Spleen (tissue), 11 donors: Measurements from ENCODE around the gene RBPJL. TPM values are rescaled to one million over a fixed set of nuclear protein-coding genes. Genes with fewer than 3 reads are reported as not detected.

Experiments
- DNase-seq: peaks from one replicate; pipeline ENCODE4 v3.0.0-alpha.2; 2020
- H3K27ac ChIP-seq, 8 donors: fragments of 200-600 bp; sonication (generic) in 7 of 8; 1 replicate in 4 of 8; 2 replicates in 4 of 8; pipeline versions ENCODE4 v1.5.0 to v1.8.0; 2016 to 2021; ENCODE audit warnings: inconsistent platforms in 4 of 8, mild to moderate bottlenecking in 4 of 8, moderate library complexity in 1 of 8
- H3K27me3 ChIP-seq, 7 donors: fragments of 200-600 bp; sonication (generic) in 6 of 7; replicated peaks in 1 of 7; 1 replicate in 4 of 7; 2 replicates in 3 of 7; pipeline versions ENCODE4 v1.5.0 to v1.8.0; 2016 to 2021; ENCODE audit warnings: inconsistent platforms in 3 of 7, mild to moderate bottlenecking in 1 of 7
- H3K36me3 ChIP-seq, 6 donors: fragments of 200-600 bp; sonication (generic) in 5 of 6; 1 replicate in 4 of 6; 2 replicates in 2 of 6; pipeline versions ENCODE4 v1.5.0 to v1.8.0; 2016 to 2021; ENCODE audit warnings: inconsistent platforms in 2 of 6
- H3K4me1 ChIP-seq, 6 donors: fragments of 200-600 bp; sonication (generic) in 5 of 6; 1 replicate in 3 of 6; 2 replicates in 3 of 6; pipeline versions ENCODE4 v1.5.0 to v1.8.0; 2016 to 2021; ENCODE audit warnings: inconsistent platforms in 3 of 6
- H3K4me3 ChIP-seq, 8 donors: fragments of 200-600 bp; sonication (generic) in 7 of 8; 1 replicate in 4 of 8; 2 replicates in 4 of 8; pipeline versions ENCODE4 v1.5.0 to v1.8.0; 2016 to 2021; ENCODE audit warnings: inconsistent platforms in 4 of 8, mild to moderate bottlenecking in 4 of 8, moderate library complexity in 2 of 8
- H3K9me3 ChIP-seq, 8 donors: fragments of 200-600 bp; sonication (generic) in 7 of 8; 1 replicate in 4 of 8; 2 replicates in 4 of 8; pipeline versions ENCODE4 v1.5.0 to v1.8.0; 2016 to 2021; ENCODE audit warnings: inconsistent platforms in 4 of 8
- POLR2A ChIP-seq, 3 donors: fragments of 450-650 bp; IDR thresholded peaks; one replicate each; pipeline ENCODE4 v1.5.1; 2017; ENCODE audit warnings: antibody characterized with exemption in 3 of 3, mild to moderate bottlenecking in 1 of 3
- POLR2AphosphoS5 ChIP-seq, 3 donors: sonication (generic); formaldehyde crosslinking; IDR thresholded peaks; one replicate each; pipeline ENCODE4 v1.5.1; 2017; ENCODE audit warnings: antibody characterized with exemption in 3 of 3
- WGBS, 5 donors: extraction: QIAGEN DNeasy Blood & Tissue Kit in 3 of 5; methylation state at CpG; one replicate each; pipeline versions ENCODE4 v1.1.5 to v1.1.7; 2013 to 2018; 5-methylcytosine and 5-hydroxymethylcytosine counted together
- intact Hi-C: fragments of 100-400 bp; cut with DNase I; formaldehyde crosslinking; loops from one replicate; pipeline ENCODE4 v1.15.0; 2023; ENCODE audit warnings: low total_unique reads
- polyA plus RNA-seq, 3 donors: library from polyadenylated mRNA; stranded (reverse); fragments of 200-250 nt; gene quantifications; one replicate each; pipeline ENCODE4 v1.2.1, GENCODE V29; 2013
- total RNA-seq, 7 donors: library from RNA; depleted of rRNA in 3 of 7; stranded (reverse); fragments of >200 nt in 3 of 7; fragmentation: NEBNext Ultra II Directional in 4 of 7; extraction: Animal tissue kit (Norgen Biotek cat#: 25700) in 4 of 7; gene quantifications; one replicate each; pipeline versions ENCODE4 v1.1.0 to v1.2.1, GENCODE V29; 2016 to 2021
- TF ChIP-seq, protein P1 (sequence below), 11 experiments: fragments of 200-600 bp in 7 of 11; fragments of 450-650 bp in 4 of 11; sonication (generic) in 4 of 11; IDR thresholded peaks in 8 of 11; conservative IDR thresholded peaks in 3 of 11; 1 replicate in 7 of 11; 2 replicates in 4 of 11; pipeline versions ENCODE4 v1.4.0 to v1.8.0; 2016 to 2021; ENCODE audit warnings: antibody characterized with exemption in 11 of 11, inconsistent platforms in 4 of 11, mild to moderate bottlenecking in 1 of 11
- donor health status: healthy with polysubstance abuse.
- donor health status: DM: no; HTN: no; CAD: no; lungs with moderate emphysema.
- donor health status: DM: no; HTN: no; CAD: no.
- donor health status: Bipolar disorder and iron deficiency.
- donor health status: healthy.
- donor health status: DM: no; HTN: no; CAD: no.
- donor health status: DM: yes; HTN: yes; CAD: no.

RBPJL gene
- total and polyA plus RNA-seq, 10 donors = 0.05 to 0.09 TPM; not detected in 8

DNA sequence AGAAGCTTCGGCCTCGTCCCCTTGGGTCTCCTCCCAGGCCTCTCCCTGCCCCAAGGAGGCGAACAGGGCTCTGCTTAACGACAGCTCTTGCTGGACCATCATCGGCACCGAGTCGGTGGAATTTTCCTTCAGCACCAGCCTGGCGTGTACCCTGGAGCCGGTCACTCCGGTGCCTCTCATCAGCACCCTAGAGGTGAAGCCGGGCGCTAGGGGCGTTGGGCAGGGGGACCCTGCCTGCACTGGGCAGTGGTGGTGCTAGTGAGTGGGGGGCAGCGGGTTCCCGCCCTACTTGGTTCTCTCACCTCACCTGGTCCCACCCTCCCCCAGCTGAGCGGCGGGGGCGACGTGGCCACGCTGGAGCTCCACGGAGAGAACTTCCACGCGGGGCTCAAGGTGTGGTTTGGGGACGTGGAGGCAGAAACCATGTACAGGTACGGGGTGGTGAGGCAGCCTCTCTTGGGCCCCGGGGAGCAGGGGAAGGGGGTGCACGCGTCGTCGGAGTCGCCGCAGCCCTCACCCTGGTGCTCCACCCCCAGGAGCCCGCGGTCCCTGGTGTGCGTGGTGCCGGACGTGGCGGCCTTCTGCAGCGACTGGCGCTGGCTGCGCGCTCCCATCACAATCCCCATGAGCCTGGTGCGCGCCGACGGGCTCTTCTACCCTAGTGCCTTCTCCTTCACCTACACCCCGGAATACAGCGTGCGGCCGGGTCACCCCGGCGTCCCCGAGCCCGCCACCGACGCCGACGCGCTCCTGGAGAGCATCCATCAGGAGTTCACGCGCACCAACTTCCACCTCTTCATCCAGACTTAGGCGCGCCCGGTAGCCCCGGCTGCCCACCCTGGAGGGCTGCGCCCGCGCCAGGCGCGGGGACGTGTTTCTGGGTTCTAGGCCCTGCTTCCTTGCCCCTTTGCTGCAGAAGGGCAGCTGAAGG is 9.8 kb downstream of the RBPJL start:
- intact Hi-C loops = loop anchor here (5.0 kb wide), 1 partner anchor 456 kb away; no protein-coding TSS in a partner anchor
- no peak overlapping the region for H3K27ac ChIP-seq
- WGBS, 5 donors = 26 to 55% (median 35%) methylated on average over 16 to 71 of the region's 71 CpGs
- H3K4me3 ChIP-seq = no peak overlapping the region
- no peaks in the 10 kb centered on the region for H3K36me3 ChIP-seq
- no peaks in the 10 kb centered on the region for H3K9me3 ChIP-seq
- DNase-seq = no peak
- peaks cover 3 to 52% (median 33%) of the 10 kb centered on the region in 6 donors for H3K4me1 ChIP-seq
- TF ChIP-seq, protein P1, sequence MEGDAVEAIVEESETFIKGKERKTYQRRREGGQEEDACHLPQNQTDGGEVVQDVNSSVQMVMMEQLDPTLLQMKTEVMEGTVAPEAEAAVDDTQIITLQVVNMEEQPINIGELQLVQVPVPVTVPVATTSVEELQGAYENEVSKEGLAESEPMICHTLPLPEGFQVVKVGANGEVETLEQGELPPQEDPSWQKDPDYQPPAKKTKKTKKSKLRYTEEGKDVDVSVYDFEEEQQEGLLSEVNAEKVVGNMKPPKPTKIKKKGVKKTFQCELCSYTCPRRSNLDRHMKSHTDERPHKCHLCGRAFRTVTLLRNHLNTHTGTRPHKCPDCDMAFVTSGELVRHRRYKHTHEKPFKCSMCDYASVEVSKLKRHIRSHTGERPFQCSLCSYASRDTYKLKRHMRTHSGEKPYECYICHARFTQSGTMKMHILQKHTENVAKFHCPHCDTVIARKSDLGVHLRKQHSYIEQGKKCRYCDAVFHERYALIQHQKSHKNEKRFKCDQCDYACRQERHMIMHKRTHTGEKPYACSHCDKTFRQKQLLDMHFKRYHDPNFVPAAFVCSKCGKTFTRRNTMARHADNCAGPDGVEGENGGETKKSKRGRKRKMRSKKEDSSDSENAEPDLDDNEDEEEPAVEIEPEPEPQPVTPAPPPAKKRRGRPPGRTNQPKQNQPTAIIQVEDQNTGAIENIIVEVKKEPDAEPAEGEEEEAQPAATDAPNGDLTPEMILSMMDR (IDR thresholded peaks at IDR 0.05 in 8 of 11, conservative IDR thresholded peaks at IDR 0.05 in 3 of 11) = no peak
- no peak for TF ChIP-seq POLR2A (IDR thresholded peaks at IDR 0.05)
- TF ChIP-seq POLR2AphosphoS5 (IDR thresholded peaks at IDR 0.05) = no peak
- H3K27me3 ChIP-seq = peaks cover 0 to 62% (median 22%) of the 10 kb centered on the region in 7 donors

GRCh38 chr20:45317826-45318225 is 11.2 kb downstream of the RBPJL start:
- peaks cover 0 to 48% (median 17%) of the 10 kb centered on the region in 7 donors for H3K27me3 ChIP-seq
- WGBS, 5 donors = 71 to 95% (median 78%) methylated on average over 3 of the region's 3 CpGs
- intact Hi-C loops = loop anchor here (5.0 kb wide), 1 partner anchor 454 kb away; no protein-coding TSS in a partner anchor

DNA sequence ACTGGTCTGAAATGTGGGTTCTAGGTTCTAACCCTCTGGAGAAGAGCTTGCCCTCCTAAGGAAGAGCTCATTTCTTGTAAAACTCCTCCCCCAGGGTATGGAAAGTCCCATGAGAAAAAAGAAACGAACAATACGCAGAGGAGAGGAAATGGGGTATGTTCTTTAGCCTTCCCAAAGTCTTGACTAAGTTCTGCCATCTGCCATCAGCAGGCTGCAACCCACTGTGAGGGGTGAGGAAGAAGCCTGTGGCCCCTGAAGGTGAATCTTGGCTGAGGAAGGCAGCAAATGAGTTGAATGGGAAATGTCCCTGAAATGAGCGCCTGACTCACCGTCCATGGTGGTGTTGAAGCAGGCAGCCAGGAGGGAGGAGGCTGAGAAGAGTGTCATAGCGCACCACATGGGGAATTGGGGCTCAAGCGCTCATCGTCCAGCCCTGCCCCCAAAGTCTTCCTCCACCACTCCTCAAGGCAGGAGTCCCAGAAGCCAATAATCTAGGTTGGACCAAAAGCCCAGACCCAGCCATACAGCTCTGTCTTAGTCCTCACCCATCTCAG is 11.8 kb downstream of the RBPJL start:
- Histone ChIP-seq H3K4me3 (no peak overlapping the region), H3K9me3 (no peaks in the 10 kb centered on the region), H3K4me1 (peaks cover 3 to 55% (median 30%) of the 10 kb centered on the region in 6 donors), H3K36me3 (no peaks in the 10 kb centered on the region), H3K27me3 (peaks cover 0 to 42% (median 17%) of the 10 kb centered on the region in 7 donors), H3K27ac (no peak overlapping the region)
- WGBS, 5 donors = 64 to 69% (median 66%) methylated on average over 7 of the region's 7 CpGs
- no peak for DNase-seq
- TF ChIP-seq, protein P1 (IDR thresholded peaks at IDR 0.05 in 8 of 11, conservative IDR thresholded peaks at IDR 0.05 in 3 of 11) = no peak
- TF ChIP-seq POLR2A (IDR thresholded peaks at IDR 0.05) (no peak), POLR2AphosphoS5 (IDR thresholded peaks at IDR 0.05) (no peak)
- intact Hi-C loops = loop anchor here (5.0 kb wide), 1 partner anchor 454 kb away; no protein-coding TSS in a partner anchor

More at GRCh38 chr20:45317826-45318225, 11.2 kb downstream of the RBPJL start:
- TF ChIP-seq, protein P1 (IDR thresholded peaks at IDR 0.05 in 8 of 11, conservative IDR thresholded peaks at IDR 0.05 in 3 of 11) = no peak
- TF ChIP-seq POLR2A (IDR thresholded peaks at IDR 0.05) (no peak), POLR2AphosphoS5 (IDR thresholded peaks at IDR 0.05) (no peak)
- Histone ChIP-seq H3K4me1 (peaks cover 3 to 51% (median 29%) of the 10 kb centered on the region in 6 donors), H3K36me3 (no peaks in the 10 kb centered on the region), H3K9me3 (no peaks in the 10 kb centered on the region), H3K27ac (no peak overlapping the region), H3K4me3 (no peak overlapping the region)
- no peak for DNase-seq
